Fibroblast of lung (primary cell): ENCODE data around the gene MMP1.

Experiments used
- CTCF ChIP-seq, 2 donors: IDR thresholded peaks in 1 of 2; conservative IDR thresholded peaks in 1 of 2; 1 replicate in 1 of 2; 2 replicates in 1 of 2; pipeline ENCODE4 v1.5.1; 2011 to 2012; ENCODE audit warnings: low read length in 2 of 2, control low read depth in 1 of 2, inconsistent platforms in 1 of 2, low read depth in 1 of 2, mild to moderate bottlenecking in 1 of 2
- EZH2 ChIP-seq: IDR thresholded peaks from 2 replicates; pipeline ENCODE4 v1.5.1; 2012; ENCODE audit warnings: low read length, control low read depth, mild to moderate bottlenecking; ENCODE audit errors: missing control alignments

- no peak for TF ChIP-seq CTCF (conservative IDR thresholded peaks at IDR 0.05 in 1 of 2, IDR thresholded peaks at IDR 0.05 in 1 of 2; ENCODE audit: low read depth in 1 of 2, low read length in 2 of 2)
- no peak for TF ChIP-seq EZH2
Measured at GRCh38 chr11:102809971-102810370, 12.0 kb upstream of the MMP1 start.
